Right ventricle myocardium inferior (tissue), 1 donor: ENCODE measurements around the gene EMC1. TPM values are rescaled to one million over a fixed set of nuclear protein-coding genes. Genes with fewer than 3 reads are reported as not detected.
A peak's percentile ranks its signal among the peaks of the same experiment; 100 is the strongest.
"Not testable (repeated sequence)": the region's sequence is repeated elsewhere in the genome, so short reads cannot be mapped to it uniquely, and the experiment has no call there.

Experiments used
- ATAC-seq: fragments of 200-7000 bp; cut with Tn5 transposase; one replicate; pipeline ENCODE4 v1.9.1; 2020; ENCODE audit warnings: mild to moderate bottlenecking, moderate library complexity
- DNase-seq: peaks from one replicate; pipeline ENCODE4 v3.0.0; 2021; ENCODE audit errors: missing footprints
- intact Hi-C: fragments of 100-400 bp; cut with DNase I; formaldehyde crosslinking; loops from one replicate; pipeline ENCODE4 v1.11.0; 2022
- total RNA-seq: library from RNA; stranded (reverse); fragmentation: NEBNext Ultra II Directional; extraction: Animal tissue kit (Norgen Biotek cat#: 25700); gene quantifications from one replicate; pipeline ENCODE4 v1.2.1, GENCODE V29; 2021
- donor health status: DM: no; HTN: yes; CAD: no; lungs with severe emphysema.

The EMC1 gene
- total RNA-seq, 1 donor from 2014 or later = 30.5 TPM

GRCh38 chr1:19222979-19223824 is 28.1 kb downstream of the EMC1 start:
- intact Hi-C loops = no loop called here
- no peak for DNase-seq
- no peak for ATAC-seq

- ATAC-seq = no peak
- DNase-seq = no peak
- intact Hi-C loops = no loop called here
Measured at GRCh38 chr1:19222573-19222972, 28.8 kb downstream of the EMC1 start.

GRCh38 chr1:19220991-19221390 is 30.3 kb downstream of the EMC1 start:
- no peak for DNase-seq
- ATAC-seq = peak; percentile 76
- intact Hi-C loops = no loop called here

- intact Hi-C loops = no loop called here
- DNase-seq = no peak
- ATAC-seq = no peak
Measured at GRCh38 chr1:19220080-19220846, 31.1 kb downstream of the EMC1 start.

GRCh38 chr1:19219451-19219850 is 31.9 kb downstream of the EMC1 start:
- no peak for ATAC-seq

GRCh38 chr1:19216585-19216984 is 34.7 kb downstream of the EMC1 start:
- intact Hi-C loops, DNase-seq, ATAC-seq: not testable (repeated sequence)

More at GRCh38 chr1:19219451-19219850, 31.9 kb downstream of the EMC1 start:
- intact Hi-C loops = no loop called here
- DNase-seq = no peak

GRCh38 chr1:19213580-19213979 is 37.7 kb downstream of the EMC1 start:
- DNase-seq = no peak
- no peak for ATAC-seq
- intact Hi-C loops = no loop called here

- intact Hi-C loops = no loop called here
- ATAC-seq = no peak
Measured at GRCh38 chr1:19212167-19212566, 39.2 kb downstream of the EMC1 start.

GRCh38 chr1:19210772-19211549 is 40.4 kb downstream of the EMC1 start:
- intact Hi-C loops = loop anchor here (2.0 kb wide), 1 partner anchor 16 kb away; no protein-coding TSS in a partner anchor
- DNase-seq = no peak
- ATAC-seq = no peak

More at GRCh38 chr1:19212167-19212566, 39.2 kb downstream of the EMC1 start:
- no peak for DNase-seq

- ATAC-seq (peak; percentile 98), DNase-seq (peak; percentile 97)
- intact Hi-C loops = loop anchor here (2.0 kb wide), 1 partner anchor 15 kb away; no protein-coding TSS in a partner anchor
Measured at GRCh38 chr1:19209990-19210771, 41.1 kb downstream of the EMC1 start, which contains the start of gene UBR4. TSS of gene UBR4 (minus strand) at chr1:19210266. CDS start at chr1:19210248, 18 bp downstream.

- DNase-seq (peak; percentile 72), ATAC-seq (peak; percentile 45)
- intact Hi-C loops = no loop called here
Measured at GRCh38 chr1:19209439-19209989, 41.8 kb downstream of the EMC1 start.

- intact Hi-C loops = no loop called here
- no peak for ATAC-seq
- DNase-seq = no peak
Measured at GRCh38 chr1:19208710-19209438, 42.5 kb downstream of the EMC1 start.

- intact Hi-C loops = loop anchor here (1.0 kb wide), 1 partner anchor 25 kb away; no protein-coding TSS in a partner anchor
- DNase-seq (no peak), ATAC-seq (no peak)
Measured at GRCh38 chr1:19206947-19207346, 44.4 kb downstream of the EMC1 start.

- ATAC-seq (no peak), DNase-seq (no peak)
- intact Hi-C loops = no loop called here
Measured at GRCh38 chr1:19205845-19206244, 45.5 kb downstream of the EMC1 start.

- no peak for DNase-seq
- no peak for ATAC-seq
- intact Hi-C loops = no loop called here
Measured at GRCh38 chr1:19205403-19205802, 45.9 kb downstream of the EMC1 start.

GRCh38 chr1:19204446-19205266 is 46.7 kb downstream of the EMC1 start:
- DNase-seq (no peak), ATAC-seq (no peak)
- intact Hi-C loops = no loop called here
